PFSK-1 (cell line): ENCODE measurements around the gene ABCD1.

ENCODE experiments used
- FOXP2 ChIP-seq: optimal IDR thresholded peaks from 2 replicates; pipeline ENCODE3; 2011; ENCODE audit warnings: borderline replicate concordance, control low read depth, inconsistent platforms; ENCODE audit not compliant: insufficient read depth; ENCODE audit errors: extremely low read length, extremely low read depth
- POLR2AphosphoS5 ChIP-seq: IDR thresholded peaks from 2 replicates; pipeline ENCODE4 v1.6.1; 2012; ENCODE audit warnings: low read depth, mild to moderate bottlenecking, control low read depth, low read length, moderate library complexity
- SIN3A ChIP-seq: IDR thresholded peaks from 2 replicates; pipeline ENCODE4 v1.6.1; 2012; ENCODE audit warnings: mild to moderate bottlenecking, low read length, moderate library complexity, borderline replicate concordance; ENCODE audit not compliant: insufficient read depth
- TAF1 ChIP-seq: IDR thresholded peaks from 2 replicates; pipeline ENCODE4 v1.6.1; 2012; ENCODE audit warnings: low read length, control low read depth, borderline replicate concordance; ENCODE audit not compliant: insufficient read depth
- TF ChIP-seq, protein P1 (sequence below), 2 experiments: IDR thresholded peaks; 2 replicates each; pipeline versions ENCODE4 v1.6.1 to v1.8.0; 2011 to 2012; ENCODE audit warnings: low read depth in 2 of 2, low read length in 2 of 2, control low read depth in 1 of 2, inconsistent platforms in 1 of 2, mild to moderate bottlenecking in 1 of 2, moderate library complexity in 1 of 2; ENCODE audit not compliant: insufficient read depth in 1 of 2

The ABCD1 gene

DNA sequence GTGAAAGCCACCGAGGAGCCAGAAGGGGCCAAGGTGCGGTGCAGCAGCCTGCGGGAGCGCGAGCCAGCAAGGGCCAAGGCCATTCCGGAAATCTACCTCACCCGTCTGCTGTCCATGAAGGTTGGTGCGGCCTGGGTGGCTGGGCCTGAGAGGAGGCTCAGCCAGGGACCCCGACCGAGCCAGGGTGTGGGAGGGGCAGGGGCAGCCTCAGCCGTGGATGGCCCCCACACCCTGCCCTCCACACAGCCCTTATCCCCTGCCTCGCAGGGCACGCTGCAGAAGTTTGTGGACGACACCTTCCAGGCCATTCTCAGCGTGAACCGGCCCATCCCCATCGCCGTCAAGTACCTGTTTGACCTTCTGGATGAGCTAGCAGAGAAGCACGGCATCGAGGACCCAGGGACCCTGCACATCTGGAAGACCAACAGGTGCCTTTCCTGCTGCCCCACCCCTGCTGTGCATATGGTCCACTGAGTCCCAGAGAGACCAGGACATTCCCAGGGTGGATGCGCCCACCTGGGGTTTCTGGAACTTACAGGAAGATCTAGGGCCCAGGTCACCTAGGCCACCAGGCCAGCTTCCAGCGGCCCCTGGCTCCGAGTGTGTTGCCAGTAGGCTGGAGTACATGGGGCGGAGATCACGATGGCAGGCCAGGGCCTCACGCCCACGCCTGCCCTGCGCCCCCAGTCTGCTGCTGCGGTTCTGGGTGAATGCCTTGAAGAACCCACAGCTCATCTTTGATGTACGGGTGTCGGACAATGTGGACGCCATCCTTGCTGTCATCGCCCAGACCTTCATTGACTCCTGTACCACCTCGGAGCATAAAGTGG is 52.8 kb downstream of the ABCD1 start:
- TF ChIP-seq POLR2AphosphoS5 (no peak), SIN3A (no peak), TAF1 (no peak), FOXP2 (no peak)
- TF ChIP-seq, protein P1, sequence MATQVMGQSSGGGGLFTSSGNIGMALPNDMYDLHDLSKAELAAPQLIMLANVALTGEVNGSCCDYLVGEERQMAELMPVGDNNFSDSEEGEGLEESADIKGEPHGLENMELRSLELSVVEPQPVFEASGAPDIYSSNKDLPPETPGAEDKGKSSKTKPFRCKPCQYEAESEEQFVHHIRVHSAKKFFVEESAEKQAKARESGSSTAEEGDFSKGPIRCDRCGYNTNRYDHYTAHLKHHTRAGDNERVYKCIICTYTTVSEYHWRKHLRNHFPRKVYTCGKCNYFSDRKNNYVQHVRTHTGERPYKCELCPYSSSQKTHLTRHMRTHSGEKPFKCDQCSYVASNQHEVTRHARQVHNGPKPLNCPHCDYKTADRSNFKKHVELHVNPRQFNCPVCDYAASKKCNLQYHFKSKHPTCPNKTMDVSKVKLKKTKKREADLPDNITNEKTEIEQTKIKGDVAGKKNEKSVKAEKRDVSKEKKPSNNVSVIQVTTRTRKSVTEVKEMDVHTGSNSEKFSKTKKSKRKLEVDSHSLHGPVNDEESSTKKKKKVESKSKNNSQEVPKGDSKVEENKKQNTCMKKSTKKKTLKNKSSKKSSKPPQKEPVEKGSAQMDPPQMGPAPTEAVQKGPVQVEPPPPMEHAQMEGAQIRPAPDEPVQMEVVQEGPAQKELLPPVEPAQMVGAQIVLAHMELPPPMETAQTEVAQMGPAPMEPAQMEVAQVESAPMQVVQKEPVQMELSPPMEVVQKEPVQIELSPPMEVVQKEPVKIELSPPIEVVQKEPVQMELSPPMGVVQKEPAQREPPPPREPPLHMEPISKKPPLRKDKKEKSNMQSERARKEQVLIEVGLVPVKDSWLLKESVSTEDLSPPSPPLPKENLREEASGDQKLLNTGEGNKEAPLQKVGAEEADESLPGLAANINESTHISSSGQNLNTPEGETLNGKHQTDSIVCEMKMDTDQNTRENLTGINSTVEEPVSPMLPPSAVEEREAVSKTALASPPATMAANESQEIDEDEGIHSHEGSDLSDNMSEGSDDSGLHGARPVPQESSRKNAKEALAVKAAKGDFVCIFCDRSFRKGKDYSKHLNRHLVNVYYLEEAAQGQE (IDR thresholded peaks at IDR 0.05; ENCODE audit: insufficient read depth in 1 of 2, low read depth in 2 of 2, low read length in 2 of 2), result no peak

DNA sequence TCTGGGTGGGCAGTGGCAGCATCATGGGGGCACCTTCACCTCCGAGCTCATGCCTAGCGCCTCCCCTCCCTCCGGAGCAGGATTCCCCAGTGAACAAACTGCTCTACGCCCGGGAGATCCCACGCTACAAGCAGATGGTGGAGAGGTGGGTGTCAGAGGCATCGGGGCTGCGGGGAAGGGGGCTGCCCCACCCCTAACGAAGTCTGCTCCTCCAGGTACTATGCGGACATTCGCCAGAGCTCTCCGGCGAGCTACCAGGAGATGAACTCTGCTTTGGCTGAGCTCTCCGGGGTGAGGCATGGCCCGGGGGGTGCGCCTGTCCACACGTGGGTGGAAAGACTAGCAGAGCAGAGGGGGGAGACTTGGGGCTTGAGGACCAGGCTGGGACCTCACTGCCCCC is 53.5 kb downstream of the ABCD1 start:
- TF ChIP-seq SIN3A (no peak), FOXP2 (no peak), TAF1 (no peak), POLR2AphosphoS5 (no peak)
- TF ChIP-seq, protein P1 (IDR thresholded peaks at IDR 0.05; ENCODE audit: insufficient read depth in 1 of 2, low read depth in 2 of 2, low read length in 2 of 2), result no peak

DNA sequence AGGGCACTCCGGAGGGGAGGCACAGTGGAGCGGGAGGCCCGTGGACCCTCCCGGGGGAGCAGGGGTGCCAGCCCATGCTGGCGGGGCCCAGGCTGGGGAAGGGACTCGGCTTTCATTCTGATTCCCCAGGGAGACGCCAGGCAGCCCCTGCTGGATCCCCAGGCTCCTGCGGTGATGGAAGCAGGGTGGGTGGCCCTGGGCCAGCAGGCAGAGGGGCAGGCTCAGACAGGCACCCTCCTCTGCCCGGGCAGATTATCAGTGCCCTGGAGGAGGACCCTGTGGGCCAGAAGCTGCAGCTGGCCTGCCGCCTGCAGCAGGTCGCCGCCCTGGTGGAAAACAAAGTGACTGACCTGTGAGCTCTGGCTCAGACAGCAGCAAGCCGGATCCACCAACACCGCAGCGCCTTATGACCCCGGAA is 54.0 kb downstream of the ABCD1 start:
- TF ChIP-seq POLR2AphosphoS5 (no peak), FOXP2 (no peak), SIN3A (no peak), TAF1 (no peak)
- TF ChIP-seq, protein P1 (IDR thresholded peaks at IDR 0.05; ENCODE audit: insufficient read depth in 1 of 2, low read depth in 2 of 2, low read length in 2 of 2), result no peak

DNA sequence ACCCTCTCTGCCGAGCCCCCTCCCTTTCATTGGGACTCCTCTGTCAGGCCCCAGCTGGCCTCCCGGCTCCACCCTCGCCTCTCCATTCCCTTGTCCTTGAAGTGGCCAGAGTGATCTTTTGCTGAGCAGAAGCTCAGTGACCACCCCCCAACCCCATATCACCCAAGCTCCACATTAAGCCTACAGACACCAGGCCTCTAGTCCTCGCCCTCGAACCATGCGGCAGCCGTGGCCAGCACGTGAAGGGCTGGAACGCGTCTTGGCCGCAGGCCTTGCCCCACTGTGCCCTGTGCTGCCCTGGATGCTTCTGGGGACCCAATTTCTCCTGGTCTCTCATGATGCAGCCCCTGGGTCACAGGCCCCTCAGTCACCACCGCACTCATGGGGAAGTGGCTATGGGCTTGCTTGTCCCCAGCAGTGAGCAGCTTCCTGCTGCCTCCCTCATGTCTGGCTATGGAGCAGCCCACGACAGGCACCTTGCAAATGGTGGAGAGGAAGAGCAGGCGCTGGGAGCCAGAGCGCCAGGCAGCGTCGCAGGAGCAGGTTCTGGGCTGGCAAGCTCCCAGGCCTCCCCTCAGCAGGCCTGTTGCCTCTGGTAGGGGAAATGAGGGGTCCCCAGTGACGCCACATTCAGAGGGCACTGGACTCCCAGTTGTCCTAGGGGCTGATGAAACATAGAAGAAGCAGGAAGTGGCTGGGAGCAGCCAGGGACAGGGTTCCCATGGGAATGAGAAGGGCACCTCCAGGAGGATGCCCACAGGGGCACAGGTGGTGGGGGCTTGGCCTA is 55.4 kb downstream of the ABCD1 start:
- TF ChIP-seq FOXP2 (no peak), POLR2AphosphoS5 (no peak), SIN3A (no peak), TAF1 (no peak)
- TF ChIP-seq, protein P1 (IDR thresholded peaks at IDR 0.05; ENCODE audit: insufficient read depth in 1 of 2, low read depth in 2 of 2, low read length in 2 of 2), result no peak
